Right renal cortex interstitium (tissue), 3 donors: ENCODE results near the gene ATP10A. TPM values are rescaled to one million over a fixed set of nuclear protein-coding genes. Genes with fewer than 3 reads are reported as not detected.
"Not testable (repeated sequence)": the region's sequence is repeated elsewhere in the genome, so short reads cannot be mapped to it uniquely, and the experiment has no call there.

Experiments used
- DNase-seq, 3 donors: peaks; one replicate each; pipeline ENCODE4 v3.0.0-alpha.2; 2013; ENCODE audit warnings: low read depth in 3 of 3, low spot score in 2 of 3
- polyA plus RNA-seq, 3 donors: library from polyadenylated mRNA; unstranded; fragments of 120-200 nt; gene quantifications; one replicate each; pipeline ENCODE4 v1.2.1, GENCODE V29; 2013; ENCODE audit not compliant: insufficient read length in 3 of 3

The ATP10A gene
- polyA plus RNA-seq, 3 donors, result 2.3 to 4.5 (median 2.9) TPM

- no peak for DNase-seq
Measured at GRCh38 chr15:25859838-25860645, 3.1 kb downstream of the ATP10A start.

- DNase-seq, result no peak
Measured at GRCh38 chr15:25858952-25859760, 4.0 kb downstream of the ATP10A start.

- DNase-seq, result not testable (repeated sequence)
Measured at GRCh38 chr15:25856059-25856458, 7.1 kb downstream of the ATP10A start.

- no peak for DNase-seq
Measured at GRCh38 chr15:25852661-25853524, 10.2 kb downstream of the ATP10A start.

- DNase-seq, result no peak
Measured at GRCh38 chr15:25852027-25852426, 11.1 kb downstream of the ATP10A start.

GRCh38 chr15:25850154-25851111 is 12.7 kb downstream of the ATP10A start:
- no peak for DNase-seq

GRCh38 chr15:25849157-25849921 is 13.8 kb downstream of the ATP10A start:
- DNase-seq, result no peak

GRCh38 chr15:25848784-25849156 is 14.4 kb downstream of the ATP10A start:
- DNase-seq, result no peak

GRCh38 chr15:25848325-25848724 is 14.8 kb downstream of the ATP10A start:
- no peak for DNase-seq

GRCh38 chr15:25847051-25847450 is 16.1 kb downstream of the ATP10A start:
- no peak for DNase-seq

- DNase-seq, result no peak
Measured at GRCh38 chr15:25846377-25846776, 16.8 kb downstream of the ATP10A start.

- no peak for DNase-seq
Measured at GRCh38 chr15:25844981-25845680, 18.0 kb downstream of the ATP10A start.

- DNase-seq, result no peak
Measured at GRCh38 chr15:25844542-25844941, 18.6 kb downstream of the ATP10A start.

GRCh38 chr15:25844076-25844475 is 19.1 kb downstream of the ATP10A start:
- no peak for DNase-seq

GRCh38 chr15:25839638-25840156 is 23.4 kb downstream of the ATP10A start:
- DNase-seq, result no peak

- DNase-seq, result no peak
Measured at GRCh38 chr15:25838871-25839195, 24.3 kb downstream of the ATP10A start.

- DNase-seq, result no peak
Measured at GRCh38 chr15:25838191-25838870, 24.8 kb downstream of the ATP10A start.

GRCh38 chr15:25832158-25832557 is 31.0 kb downstream of the ATP10A start:
- no peak for DNase-seq
